ENCODE results near the gene ARFGAP2.

DNA sequence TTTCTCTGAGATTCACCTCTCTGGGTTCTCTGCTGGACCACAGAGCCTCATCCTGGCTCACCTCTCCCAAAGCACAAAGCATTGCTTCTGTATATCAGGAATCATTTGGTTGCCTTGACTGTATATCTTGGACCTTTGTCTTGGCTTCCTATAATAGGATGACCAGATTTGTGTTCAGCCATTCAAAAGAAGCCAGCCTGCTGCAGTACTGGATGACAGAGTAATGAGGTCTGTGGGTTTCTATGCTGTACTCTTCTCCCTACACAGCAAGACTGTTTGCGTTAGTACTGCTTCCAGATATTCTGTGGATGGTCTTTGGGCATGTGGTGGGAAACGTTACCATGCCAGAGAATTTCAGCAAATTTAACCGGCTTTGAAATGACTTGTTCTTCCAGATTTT, 39.8 kb downstream of the ARFGAP2 start:
- TF ChIP-seq, protein P1, sequence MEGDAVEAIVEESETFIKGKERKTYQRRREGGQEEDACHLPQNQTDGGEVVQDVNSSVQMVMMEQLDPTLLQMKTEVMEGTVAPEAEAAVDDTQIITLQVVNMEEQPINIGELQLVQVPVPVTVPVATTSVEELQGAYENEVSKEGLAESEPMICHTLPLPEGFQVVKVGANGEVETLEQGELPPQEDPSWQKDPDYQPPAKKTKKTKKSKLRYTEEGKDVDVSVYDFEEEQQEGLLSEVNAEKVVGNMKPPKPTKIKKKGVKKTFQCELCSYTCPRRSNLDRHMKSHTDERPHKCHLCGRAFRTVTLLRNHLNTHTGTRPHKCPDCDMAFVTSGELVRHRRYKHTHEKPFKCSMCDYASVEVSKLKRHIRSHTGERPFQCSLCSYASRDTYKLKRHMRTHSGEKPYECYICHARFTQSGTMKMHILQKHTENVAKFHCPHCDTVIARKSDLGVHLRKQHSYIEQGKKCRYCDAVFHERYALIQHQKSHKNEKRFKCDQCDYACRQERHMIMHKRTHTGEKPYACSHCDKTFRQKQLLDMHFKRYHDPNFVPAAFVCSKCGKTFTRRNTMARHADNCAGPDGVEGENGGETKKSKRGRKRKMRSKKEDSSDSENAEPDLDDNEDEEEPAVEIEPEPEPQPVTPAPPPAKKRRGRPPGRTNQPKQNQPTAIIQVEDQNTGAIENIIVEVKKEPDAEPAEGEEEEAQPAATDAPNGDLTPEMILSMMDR (IDR thresholded peaks at IDR 0.05; ENCODE audit: borderline replicate concordance, extremely low read depth, low read length, poor library complexity, severe bottlenecking): no peak
- TF ChIP-seq EZH2 (IDR thresholded peaks at IDR 0.05; ENCODE audit: borderline replicate concordance, low read depth, low read length, severe bottlenecking): no peak

Measured in DND-41 (cell line).